ENCODE results near the gene SNTG2.

SNTG2 gene

DNA sequence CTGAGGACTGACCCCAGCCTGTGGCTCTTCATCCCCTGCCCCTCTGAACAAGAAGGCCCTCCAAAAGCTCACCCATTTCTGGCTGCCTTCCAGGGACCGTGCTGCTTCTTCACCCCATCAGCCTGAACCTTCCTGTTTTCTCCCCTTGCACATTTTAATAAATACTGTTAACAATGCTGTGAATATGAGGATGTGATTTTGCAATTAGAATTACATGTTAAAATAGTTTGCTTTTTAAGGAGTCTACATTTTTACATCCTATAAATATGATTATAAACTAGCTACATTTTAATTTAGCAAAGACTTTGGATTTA, 4.0 kb downstream of the SNTG2 start:
- no peak for DNase-seq

DNA sequence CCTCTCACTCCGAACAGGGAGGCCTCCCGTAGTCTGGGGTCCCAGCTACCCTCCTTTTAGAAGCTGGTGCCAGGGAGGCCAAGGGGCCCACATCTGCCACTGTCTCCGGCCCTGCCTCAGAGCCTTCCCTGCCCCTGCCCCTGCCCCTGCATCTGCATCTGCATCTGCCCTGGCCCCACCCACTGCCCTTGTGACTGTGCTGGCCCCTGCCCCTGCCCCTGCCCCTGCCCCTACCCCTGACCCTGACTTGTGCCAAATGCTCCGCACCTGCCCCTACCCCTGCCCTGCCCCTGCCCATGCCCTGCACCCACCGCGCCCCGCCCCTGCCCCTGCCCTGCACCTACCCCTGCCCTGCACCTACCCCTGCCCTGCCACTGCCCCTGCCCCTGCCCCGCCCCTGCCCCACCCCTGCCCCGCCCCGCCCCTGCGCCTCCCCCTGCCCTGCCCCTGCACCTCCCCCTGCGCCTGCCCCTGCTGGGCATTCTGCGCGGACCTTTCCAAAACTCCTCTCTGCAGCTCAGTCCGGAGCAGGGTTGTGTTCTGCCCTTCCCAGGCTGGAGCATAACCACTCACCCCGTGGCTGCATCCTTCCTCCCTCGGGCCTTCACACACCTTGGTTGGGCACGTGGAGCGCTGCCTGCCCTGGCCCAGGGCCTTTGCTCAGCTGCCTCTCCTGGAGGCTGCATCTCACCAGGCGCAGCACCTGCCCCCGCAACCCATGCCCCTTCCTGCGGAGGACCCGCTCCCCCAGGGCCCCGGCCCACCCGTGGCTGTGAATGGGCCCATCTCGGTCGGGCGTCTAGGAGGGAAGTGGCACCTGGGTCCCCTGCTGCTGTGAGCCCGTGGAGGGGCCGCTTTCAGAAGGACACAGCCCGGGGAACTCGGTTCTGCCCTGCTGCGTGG, 5.4 kb downstream of the SNTG2 start:
- DNase-seq, result no peak

- DNase-seq, result no peak
Observed at GRCh38 chr2:959457-959856, 8.8 kb downstream of the SNTG2 start.

GRCh38 chr2:960061-960736, 9.6 kb downstream of the SNTG2 start:
- no peak for DNase-seq

- no peak for DNase-seq
Observed at GRCh38 chr2:961786-962185, 11.1 kb downstream of the SNTG2 start.

DNA sequence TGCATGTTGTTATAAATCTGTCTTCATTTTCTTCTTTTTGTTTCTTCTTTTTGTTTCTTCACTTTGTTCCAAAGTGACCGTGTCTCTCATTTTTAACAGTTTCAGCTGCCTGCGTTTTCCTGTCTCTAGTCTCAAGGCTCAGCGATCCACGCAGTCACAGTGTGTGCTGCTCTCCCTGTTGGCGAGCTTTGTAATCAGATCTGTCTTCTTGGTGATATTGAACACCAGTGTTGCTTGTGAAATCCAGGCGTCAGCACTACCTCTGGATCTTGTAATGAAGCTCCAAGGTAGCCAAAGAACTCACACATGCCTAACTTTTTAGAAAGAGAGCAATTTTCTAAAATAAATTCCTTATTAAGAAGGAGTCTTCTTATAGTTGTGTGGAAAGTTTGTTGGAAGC, 13.2 kb downstream of the SNTG2 start:
- no peak for DNase-seq

DNA sequence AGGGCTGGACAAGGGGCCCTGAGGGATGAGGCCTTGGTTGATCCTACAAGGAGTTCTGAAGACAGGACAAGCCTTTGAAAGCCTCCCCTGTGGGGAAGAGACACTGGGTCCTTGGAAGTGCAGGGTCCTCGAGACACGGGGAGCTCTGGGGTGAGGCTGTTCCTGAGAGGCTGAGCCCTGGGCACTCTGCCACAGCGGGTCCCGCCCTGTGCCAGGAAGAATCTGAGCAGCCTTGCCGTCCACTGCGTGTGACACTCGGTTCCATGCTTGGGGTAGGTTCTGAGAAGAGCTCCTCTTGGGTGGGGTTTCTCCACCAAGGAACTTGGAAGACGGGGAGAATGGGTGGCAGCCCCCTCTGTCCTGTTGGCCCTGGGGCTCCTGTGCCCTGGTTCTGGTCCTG, 13.9 kb downstream of the SNTG2 start:
- DNase-seq, result no peak

GRCh38 chr2:965640-966147, 15.0 kb downstream of the SNTG2 start:
- no peak for DNase-seq

- no peak for DNase-seq
Observed at GRCh38 chr2:973129-973528, 22.5 kb downstream of the SNTG2 start.

DNA sequence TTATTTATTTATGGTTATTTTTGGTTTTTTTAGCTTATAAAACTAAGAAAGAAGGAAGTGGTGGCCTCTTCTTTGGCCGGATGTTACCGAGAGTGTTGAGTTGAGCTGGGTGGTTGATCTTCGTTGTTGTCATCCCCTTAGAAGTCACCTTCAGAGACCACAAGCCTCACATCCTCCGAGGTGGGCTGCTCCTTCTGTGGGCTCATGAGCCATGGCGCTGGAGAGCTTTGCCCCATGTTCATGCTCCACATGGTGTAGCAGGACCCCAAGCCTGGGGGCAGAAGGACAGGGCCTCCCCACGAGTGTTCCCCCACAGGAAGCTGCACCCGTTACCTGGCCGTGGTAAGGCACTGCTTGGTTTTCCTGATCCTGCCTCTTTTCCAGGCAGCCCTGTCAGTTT, 23.4 kb downstream of the SNTG2 start:
- DNase-seq, result no peak

DNA sequence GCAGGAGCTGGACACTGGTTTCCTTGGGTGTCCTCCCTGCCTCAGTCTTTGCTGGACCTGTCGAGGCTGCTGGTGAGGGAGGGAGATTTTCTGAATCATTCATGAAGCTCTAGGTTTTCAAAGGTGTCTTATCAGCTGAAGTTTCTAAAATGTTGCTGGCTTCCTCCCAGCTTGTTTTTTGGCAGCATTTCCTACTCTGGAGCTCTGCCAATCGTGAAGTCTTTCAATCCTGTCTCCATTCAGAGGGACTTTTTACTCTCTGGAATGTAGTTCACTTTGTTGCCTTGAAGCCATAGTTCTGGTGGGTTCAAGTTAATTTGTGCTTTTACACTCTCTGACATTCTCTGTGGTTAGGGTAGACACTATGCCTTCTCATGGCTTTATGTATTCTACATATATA, 23.9 kb downstream of the SNTG2 start:
- DNase-seq, result no peak

DNA sequence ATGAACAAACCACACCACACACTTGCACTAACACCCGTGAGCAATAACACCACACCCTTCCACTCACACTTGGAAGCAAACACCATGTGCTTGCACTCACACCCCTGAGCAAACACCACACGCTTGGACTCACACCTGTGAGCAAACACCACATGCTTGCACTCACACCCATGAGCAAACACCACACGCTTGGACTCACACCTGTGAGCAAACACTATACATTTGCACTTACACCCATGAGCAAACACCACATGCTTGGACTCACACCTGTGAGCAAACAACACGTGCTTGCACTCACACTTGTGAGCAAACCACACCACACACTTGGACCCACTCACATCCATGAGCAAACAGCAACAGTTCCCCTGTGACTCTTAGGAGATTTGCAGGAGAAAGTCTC, 24.4 kb downstream of the SNTG2 start:
- no peak for DNase-seq

DNA sequence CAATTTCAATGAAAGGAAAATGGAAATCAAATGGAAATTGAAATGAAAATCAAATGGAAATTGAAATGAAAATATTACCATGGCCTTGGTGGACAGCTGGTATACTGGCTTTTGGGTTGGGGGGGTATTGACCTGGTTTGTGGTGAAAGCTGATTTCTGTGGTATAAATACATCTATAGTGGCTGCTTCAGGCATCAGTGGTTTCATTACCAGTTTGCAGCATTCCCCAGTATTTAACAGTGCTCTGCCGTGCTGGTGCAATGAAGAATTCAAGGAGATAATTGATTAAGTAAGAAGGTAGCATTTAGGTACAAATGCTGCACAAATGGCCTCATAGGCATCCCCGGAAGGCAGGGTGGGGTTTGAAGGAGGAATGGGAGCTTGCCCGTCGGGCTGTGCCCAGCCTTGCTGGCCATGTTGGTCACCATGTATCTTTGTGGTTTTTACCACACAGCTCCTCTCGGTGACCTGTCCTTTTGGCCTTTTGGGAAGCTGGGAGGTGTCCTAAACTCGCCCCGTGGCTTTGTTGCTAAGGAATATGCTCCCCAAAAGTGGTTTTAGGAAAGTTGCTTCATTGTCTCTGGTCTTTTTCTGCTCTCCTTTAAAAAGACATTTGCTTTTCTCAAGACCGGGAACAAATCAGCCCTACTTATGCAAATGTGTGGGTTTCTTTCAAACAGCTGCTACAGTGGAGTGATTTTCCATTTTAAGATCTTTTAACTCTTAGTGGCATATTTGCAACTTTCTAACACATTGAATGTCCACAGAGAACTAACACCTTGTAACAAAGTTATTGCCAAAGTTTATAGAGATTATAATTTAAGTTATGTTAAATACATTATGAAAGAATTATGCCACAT, 28.6 kb downstream of the SNTG2 start:
- no peak for DNase-seq

DNA sequence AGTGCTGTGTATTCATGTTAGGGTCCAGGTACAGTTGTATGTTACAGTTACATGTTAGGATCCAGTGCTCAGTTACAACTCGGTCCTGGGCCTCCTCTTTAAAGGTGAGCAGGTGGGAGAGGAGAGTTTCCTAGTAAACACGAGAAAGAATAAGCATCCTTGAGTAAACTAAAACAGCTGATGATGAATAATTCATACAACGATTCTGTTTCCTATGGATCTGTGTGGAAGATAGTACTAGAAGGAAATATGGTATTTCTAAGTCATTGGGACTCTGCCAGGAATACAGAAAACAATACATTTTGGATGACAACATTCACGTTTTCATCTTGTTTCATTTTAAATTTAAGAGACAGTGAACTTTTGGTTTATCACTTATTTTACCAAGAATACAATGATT, 29.5 kb downstream of the SNTG2 start:
- DNase-seq, result no peak

DNA sequence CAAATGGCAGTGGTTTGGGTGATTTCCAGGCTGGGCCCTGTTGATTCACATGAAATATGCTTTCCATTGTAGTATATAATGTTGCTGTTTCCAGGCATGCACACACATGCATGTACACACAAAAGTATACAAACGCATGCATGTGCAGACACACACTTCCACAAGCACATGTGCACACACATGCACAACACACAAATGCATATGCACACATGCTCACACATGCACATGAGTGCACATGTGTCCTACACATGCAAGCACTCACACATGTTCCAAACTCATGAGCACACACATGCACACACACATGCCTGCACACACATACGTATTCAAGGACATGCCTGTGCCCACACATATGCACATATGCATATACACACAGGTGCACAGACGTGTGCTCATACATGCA, 30.6 kb downstream of the SNTG2 start:
- no peak for DNase-seq

GRCh38 chr2:981759-982158, 31.1 kb downstream of the SNTG2 start:
- DNase-seq, result no peak

- no peak for DNase-seq
Observed at GRCh38 chr2:985317-985898, 34.8 kb downstream of the SNTG2 start.

GRCh38 chr2:987789-988188, 37.1 kb downstream of the SNTG2 start:
- DNase-seq, result no peak

- no peak for DNase-seq
Observed at GRCh38 chr2:989781-990467, 39.3 kb downstream of the SNTG2 start.

- no peak for DNase-seq
Observed at GRCh38 chr2:990970-991369, 40.3 kb downstream of the SNTG2 start.

- no peak for DNase-seq
Observed at GRCh38 chr2:1002350-1002749, 51.7 kb downstream of the SNTG2 start.

- no peak for DNase-seq
Observed at GRCh38 chr2:1004398-1004797, 53.7 kb downstream of the SNTG2 start.

Data from retina (tissue), 1 donor.